ENCODE data around the gene SPP1.
"Not testable (repeated sequence)": the region's sequence is repeated elsewhere in the genome, so short reads cannot be mapped to it uniquely, and the experiment has no call there.

The SPP1 gene

DNA sequence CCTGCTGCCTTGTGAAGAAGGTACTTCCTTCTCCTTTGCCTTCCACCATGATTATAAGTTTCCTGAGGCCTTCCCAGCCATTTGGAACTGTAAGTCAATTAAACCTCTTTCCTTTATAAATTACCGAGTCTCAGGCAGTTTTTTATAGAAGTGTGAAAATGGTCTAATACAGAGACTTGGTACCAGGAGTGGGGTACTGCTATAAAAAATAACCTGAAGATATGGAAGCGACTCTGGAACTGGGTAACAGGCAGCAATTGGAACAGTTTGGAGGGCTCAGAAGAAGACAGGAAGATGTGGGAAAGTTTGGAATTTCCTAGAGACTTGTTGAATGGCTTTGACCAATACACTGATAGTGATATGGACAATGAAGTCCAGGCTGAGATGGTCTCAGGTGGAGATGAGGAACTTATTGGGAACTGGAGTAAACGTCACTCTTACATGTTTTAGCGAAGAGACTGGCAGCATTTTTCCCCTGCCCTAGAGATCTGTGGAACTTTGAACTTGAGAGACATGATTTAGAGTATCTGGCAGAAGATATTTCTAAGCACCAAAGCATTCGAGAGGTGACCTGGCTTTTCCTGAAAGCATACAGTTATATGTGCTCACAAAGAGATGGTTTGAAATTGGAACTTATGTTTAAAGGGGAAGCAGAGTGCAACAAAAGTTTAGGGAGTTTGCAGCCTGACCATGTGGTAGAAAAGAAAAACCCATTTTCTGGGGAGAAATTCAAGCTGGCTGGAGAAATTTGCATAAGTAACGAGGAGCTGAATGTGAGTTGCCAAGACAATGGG, 50.6 kb downstream of the SPP1 start:
- not testable (repeated sequence) for DNase-seq (ENCODE audit: low spot score)

DNA sequence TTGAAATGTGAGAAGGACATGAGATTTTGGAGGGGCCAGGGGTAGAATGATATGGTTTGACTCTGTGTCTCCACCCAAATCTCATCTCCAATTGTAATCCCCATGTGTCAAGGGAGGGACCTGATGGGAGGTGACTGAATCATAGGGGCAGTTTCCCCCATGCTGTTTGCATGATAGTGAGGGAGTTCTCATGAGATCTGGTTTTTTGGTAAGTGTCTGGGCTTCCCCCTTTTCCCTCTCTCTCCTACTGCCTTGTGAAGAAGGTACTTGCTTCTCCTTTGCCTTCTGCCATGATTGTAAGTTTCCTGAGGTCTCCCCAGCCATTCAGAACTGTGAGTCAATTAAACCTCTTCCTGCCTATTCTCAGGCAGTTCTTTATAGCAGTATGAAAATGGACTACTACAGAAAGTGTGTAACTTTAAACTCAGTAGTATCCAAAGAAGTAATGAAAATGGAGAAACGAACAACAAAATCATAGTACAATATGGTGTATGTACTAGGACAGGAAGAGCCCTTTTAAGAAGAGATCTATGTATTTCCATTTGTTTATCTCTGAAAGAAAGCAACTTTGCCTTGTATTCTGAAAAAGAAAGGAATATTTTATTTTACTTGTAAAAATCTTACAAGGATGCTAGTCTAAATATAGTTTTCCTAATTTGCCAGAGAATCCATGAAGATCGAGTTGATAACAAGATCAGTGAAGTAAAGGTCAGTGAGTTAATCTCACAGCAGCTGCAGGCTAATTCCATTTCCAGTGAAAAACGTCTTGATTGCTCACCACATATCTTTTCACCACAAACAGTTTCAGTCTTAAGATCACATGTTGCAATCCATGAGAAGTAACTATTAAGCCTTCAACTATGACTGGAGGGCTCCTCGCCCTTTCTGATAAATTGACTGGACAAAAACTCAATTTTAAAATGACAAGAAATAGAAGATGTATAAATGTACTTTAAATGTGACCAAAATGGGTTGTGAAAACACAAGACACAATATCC, 52.4 kb downstream of the SPP1 start:
- DNase-seq (ENCODE audit: low spot score) = peak; percentile 96

DNA sequence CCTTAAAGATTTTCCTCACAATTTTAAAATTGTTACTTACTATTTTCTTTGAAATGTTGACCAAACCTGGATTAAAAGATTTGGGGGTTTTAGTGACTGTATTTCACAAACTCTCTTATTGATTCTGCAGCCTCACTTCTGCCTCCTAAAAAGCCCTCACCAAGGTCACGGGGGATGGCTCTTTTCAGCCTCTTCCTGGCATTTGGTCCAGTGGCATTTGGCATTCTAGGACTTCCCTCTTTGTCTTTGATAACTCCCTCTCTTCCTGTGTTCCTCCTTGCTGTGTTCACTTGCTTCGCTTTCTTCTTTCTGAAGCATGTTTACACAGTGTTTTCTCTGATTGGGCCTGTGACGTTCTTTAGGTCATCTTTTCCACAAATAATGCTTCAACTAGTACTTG, 53.4 kb downstream of the SPP1 start:
- DNase-seq (ENCODE audit: low spot score) = no peak

DNA sequence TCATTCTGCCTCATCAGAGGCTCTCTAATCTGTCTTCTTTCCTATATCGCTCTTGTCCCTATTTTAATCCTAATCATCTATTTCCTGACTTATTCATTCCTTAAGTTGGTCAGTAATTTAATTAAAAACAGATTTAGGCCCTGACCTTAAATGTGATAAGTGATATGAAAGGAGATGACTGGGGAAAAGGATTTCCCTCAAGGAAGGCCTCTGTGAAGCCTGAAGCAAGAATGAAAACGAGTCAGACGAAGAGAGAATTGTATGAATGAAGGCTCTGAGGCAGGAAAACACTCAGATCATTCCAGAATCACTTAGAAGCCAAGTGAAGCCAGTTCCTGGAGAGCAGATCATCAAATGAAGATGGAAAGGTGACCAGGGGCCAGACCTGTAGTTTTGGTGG, 54.0 kb downstream of the SPP1 start:
- no peak for DNase-seq (ENCODE audit: low spot score)

DNA sequence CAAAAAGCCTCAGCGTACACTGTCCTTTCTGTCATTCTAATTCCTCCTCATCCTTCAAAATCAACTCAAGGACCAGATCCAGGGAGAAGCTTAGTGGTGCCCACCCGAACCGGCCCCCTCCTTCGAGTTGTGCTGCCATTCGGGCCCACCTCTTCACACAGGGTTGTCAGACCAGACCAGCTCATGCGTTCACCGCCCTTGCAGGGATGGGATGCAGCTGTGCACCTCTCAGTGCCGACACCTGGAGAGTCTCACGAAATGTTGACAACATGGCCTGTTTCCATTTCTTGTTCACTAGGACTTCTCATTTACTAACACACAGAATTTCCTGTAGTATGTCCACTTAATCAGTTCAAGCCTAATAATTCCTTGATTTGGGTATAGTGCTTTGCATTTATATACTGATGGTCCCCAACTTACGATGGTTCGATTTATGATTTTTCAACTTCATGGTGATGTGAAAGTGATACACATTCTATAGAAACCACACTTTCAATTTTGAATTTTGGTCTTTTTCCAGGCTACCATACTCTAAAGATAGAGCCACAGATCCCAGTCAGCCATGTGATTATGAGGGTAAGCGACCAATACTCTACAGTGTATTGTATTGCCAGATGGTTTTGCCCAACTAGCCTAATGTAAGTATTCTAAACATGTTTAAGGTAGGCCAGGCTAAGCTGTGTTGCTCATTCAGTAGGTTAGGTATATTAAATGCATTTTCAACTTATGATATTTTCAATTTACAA, 55.2 kb downstream of the SPP1 start:
- DNase-seq (ENCODE audit: low spot score) = no peak
